NCI-H2107 (cell line): ENCODE data around the gene CFP.
"Not testable (repeated sequence)": the region's sequence is repeated elsewhere in the genome, so short reads cannot be mapped to it uniquely, and the experiment has no call there.

Experiments used
- DNase-seq: peaks from one replicate; lab custom pipeline; 2025; lab: John Stamatoyannopoulos, UW

Gene CFP

GRCh38 chrX:47629419-47630200, at the start of gene CFP:
TSS of gene CFP (minus strand) at chrX:47629930. CDS start at chrX:47629844, 86 bp downstream.
- DNase-seq: no peak

- not testable (repeated sequence) for DNase-seq
Observed at GRCh38 chrX:47675959-47676859, 46.5 kb upstream of the CFP start.

- no peak for DNase-seq
Observed at GRCh38 chrX:47674776-47675175, 45.0 kb upstream of the CFP start.

- not testable (repeated sequence) for DNase-seq
Observed at GRCh38 chrX:47665797-47666196, 36.1 kb upstream of the CFP start.

GRCh38 chrX:47664737-47665136, 35.0 kb upstream of the CFP start:
- no peak for DNase-seq

- DNase-seq: no peak
Observed at GRCh38 chrX:47662144-47662657, 32.5 kb upstream of the CFP start.

GRCh38 chrX:47661539-47661938, 31.8 kb upstream of the CFP start:
- DNase-seq: no peak

GRCh38 chrX:47659421-47659726, 29.6 kb upstream of the CFP start:
- DNase-seq: no peak

GRCh38 chrX:47658684-47659420, 29.1 kb upstream of the CFP start, which contains the start of gene UXT:
TSS of gene UXT (minus strand) at chrX:47659180. CDS start at chrX:47658927, 253 bp downstream.
- peak; percentile 92 for DNase-seq

- DNase-seq: no peak
Observed at GRCh38 chrX:47658301-47658683, 28.6 kb upstream of the CFP start.

- DNase-seq: no peak
Observed at GRCh38 chrX:47651043-47651905, 21.5 kb upstream of the CFP start.

GRCh38 chrX:47650164-47651042, 20.7 kb upstream of the CFP start, which contains the start of gene ELK1:
TSS of gene ELK1 (minus strand) at chrX:47650563. CDS start at chrX:47641441, 9,122 bp downstream.
- DNase-seq: peak; percentile 99

GRCh38 chrX:47649781-47650163, 20.0 kb upstream of the CFP start:
- DNase-seq: no peak

- no peak for DNase-seq
Observed at GRCh38 chrX:47649271-47649670, 19.5 kb upstream of the CFP start.

- DNase-seq: no peak
Observed at GRCh38 chrX:47648376-47648775, 18.6 kb upstream of the CFP start.

- DNase-seq: no peak
Observed at GRCh38 chrX:47646636-47647035, 16.9 kb upstream of the CFP start.

- no peak for DNase-seq
Observed at GRCh38 chrX:47645530-47645929, 15.8 kb upstream of the CFP start.

- DNase-seq: no peak
Observed at GRCh38 chrX:47644557-47645091, 14.9 kb upstream of the CFP start.

- DNase-seq: no peak
Observed at GRCh38 chrX:47643926-47644325, 14.2 kb upstream of the CFP start.

- no peak for DNase-seq
Observed at GRCh38 chrX:47638816-47639215, 9.1 kb upstream of the CFP start.
